Stimulated activated CD4-positive, alpha-beta T cell treated with anti-CD3 and anti-CD28 coated beads, Interleukin-2, amount 100 ng/mL, for 48 hours (primary cell): ENCODE results near the gene ETS2.

Experiments
- DNase-seq, 2 donors: peaks; one replicate each; pipeline ENCODE4 v3.0.0-alpha.2; 2020

Gene ETS2

GRCh38 chr21:38863843-38864363, 58.2 kb downstream of the ETS2 start:
- DNase-seq: no peak

DNA sequence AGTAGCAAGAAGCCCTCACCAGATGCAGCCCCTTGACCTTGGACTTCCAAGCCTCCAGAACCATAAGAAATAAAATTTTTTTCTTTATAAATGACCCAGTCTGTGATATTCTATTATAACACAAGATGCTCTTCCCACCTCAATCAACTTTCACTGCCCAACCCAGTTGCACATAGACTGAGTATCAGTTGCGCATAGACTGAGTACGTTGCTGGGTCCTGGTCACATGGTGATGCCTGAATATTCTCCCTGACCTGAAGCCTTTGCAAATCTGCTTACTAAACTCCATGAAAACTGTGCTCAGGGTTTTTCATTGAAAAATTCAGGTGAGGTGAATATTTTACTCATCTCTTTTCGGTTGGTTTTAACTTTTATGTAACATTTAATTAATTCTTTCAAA, 59.2 kb downstream of the ETS2 start:
- DNase-seq: no peak

- DNase-seq: no peak
Measured at GRCh38 chr21:38869196-38869595, 63.5 kb downstream of the ETS2 start.

- no peak for DNase-seq
Measured at GRCh38 chr21:38869946-38870345, 64.2 kb downstream of the ETS2 start.
